ENCODE measurements around the gene COL23A1. TPM values are rescaled to one million over a fixed set of nuclear protein-coding genes. Genes with fewer than 3 reads are reported as not detected.

The COL23A1 gene
- polyA plus RNA-seq, 2 of the 4 experiments (the other 2 are of a cell fraction), result not detected

- TF ChIP-seq REST (IDR thresholded peaks at IDR 0.05) (no peak), RFX5 (IDR thresholded peaks at IDR 0.05) (no peak), POLR2A (IDR thresholded peaks at IDR 0.05; ENCODE audit: low read length) (no peak), NR3C1 (IDR thresholded peaks at IDR 0.05) (no peak)
These were observed 326.1 kb downstream of the COL23A1 start (continued) for GRCh38 chr5:178264044-178264443.

- DNase-seq (ENCODE audit: low read depth in 1 of 2, low spot score in 1 of 2) (no peak), ATAC-seq (no peak), FAIRE-seq (no peak)
- Histone ChIP-seq H3K27ac (no peak overlapping the region), H3K9me3 (no peaks in the 10 kb centered on the region), H3K4me3 (no peak overlapping the region), H3K4me2 (no peak overlapping the region), H3K4me1 (no peaks in the 10 kb centered on the region)
- ChIA-PET POLR2A (no interaction called here), CTCF (no interaction called here)
- 70% methylated on average over 10 of the region's 19 CpGs for WGBS (ENCODE audit: missing lambda C conversion rate)
- TF ChIP-seq HEYL (CRISPR knock-in tag; IDR thresholded peaks at IDR 0.05), result no peak
These were observed 328.3 kb downstream of the COL23A1 start for GRCh38 chr5:178261666-178262600.

- Histone ChIP-seq H3K27ac (no peak overlapping the region), H3K9me3 (no peaks in the 10 kb centered on the region), H3K4me2 (no peak overlapping the region), H3K4me1 (no peaks in the 10 kb centered on the region), H3K4me3 (no peak overlapping the region)
- no peak for FAIRE-seq
- ChIA-PET POLR2A (interaction anchor here (1.0 kb wide), 1 partner anchor 10 kb away, joined by 5 read pairs; no protein-coding TSS in a partner anchor), CTCF (interaction anchor here (1.0 kb wide), 1 partner anchor 19 kb away, joined by 3 read pairs; no protein-coding TSS in a partner anchor)
- ATAC-seq, result no peak
- TF ChIP-seq RFX5 (IDR thresholded peaks at IDR 0.05) (no peak), E2F6 (IDR thresholded peaks at IDR 0.05; ENCODE audit: borderline replicate concordance, low read depth) (no peak), PHF8 (IDR thresholded peaks at IDR 0.05; ENCODE audit: borderline replicate concordance, low read depth) (no peak), KDM5A (IDR thresholded peaks at IDR 0.05) (no peak), ATOH8 (CRISPR knock-in tag; IDR thresholded peaks at IDR 0.05; ENCODE audit: low read depth) (no peak), MAZ (IDR thresholded peaks at IDR 0.05; ENCODE audit: borderline replicate concordance, low read depth, low read length) (no peak), NFE2L2 (conservative IDR thresholded peaks at IDR 0.05; ENCODE audit: low read length) (no peak), HOXA7 (CRISPR knock-in tag; IDR thresholded peaks at IDR 0.05) (no peak), NR3C1 (IDR thresholded peaks at IDR 0.05) (no peak), ZFP36 (IDR thresholded peaks at IDR 0.05; ENCODE audit: borderline replicate concordance, partially characterized antibody) (no peak), JUNB (IDR thresholded peaks at IDR 0.05) (no peak), FOSB (CRISPR knock-in tag; IDR thresholded peaks at IDR 0.05) (no peak), HOXB5 (CRISPR knock-in tag; IDR thresholded peaks at IDR 0.05) (no peak), NPAS2 (CRISPR knock-in tag; IDR thresholded peaks at IDR 0.05; ENCODE audit: borderline replicate concordance) (no peak), RAD21 (conservative IDR thresholded peaks at IDR 0.05 in 1 of 2, IDR thresholded peaks at IDR 0.05 in 1 of 2) (no peak)
- 48% methylated on average over 21 of the region's 21 CpGs for WGBS (ENCODE audit: missing lambda C conversion rate)
- DNase-seq (ENCODE audit: low read depth in 1 of 2, low spot score in 1 of 2), result no peak
These were observed 330.3 kb downstream of the COL23A1 start for GRCh38 chr5:178259623-178260536.

Measured in A549 (cell line).